Smooth muscle cell (in vitro differentiated cells): ENCODE data around the gene IL1R1. TPM values are rescaled to one million over a fixed set of nuclear protein-coding genes. Genes with fewer than 3 reads are reported as not detected.
A peak's percentile ranks its signal among the peaks of the same experiment; 100 is the strongest.
"Not testable (repeated sequence)": the region's sequence is repeated elsewhere in the genome, so short reads cannot be mapped to it uniquely, and the experiment has no call there.

ENCODE experiments used
- DNase-seq: peaks from one replicate; lab custom pipeline; 2025; ENCODE audit not compliant: unreplicated experiment; lab: John Stamatoyannopoulos, UW
- H2AFZ ChIP-seq: fragments of 200-600 bp; sonication (generic); 2 replicates; pipeline ENCODE4 v1.6.0; 2016; ENCODE audit warnings: antibody characterized with exemption, low read depth, mild to moderate bottlenecking
- H3F3A ChIP-seq: fragments of 200-600 bp; sonication (generic); 2 replicates; pipeline ENCODE4 v1.6.0; 2017; ENCODE audit warnings: antibody characterized with exemption, low read depth
- H3K27ac ChIP-seq: fragments of 200-600 bp; sonication (generic); 2 replicates; pipeline ENCODE4 v1.5.1; 2016; ENCODE audit warnings: low read depth, mild to moderate bottlenecking
- H3K27me3 ChIP-seq: fragments of 200-600 bp; sonication (generic); 2 replicates; pipeline ENCODE4 v1.6.1; 2016; ENCODE audit warnings: low read depth, mild to moderate bottlenecking
- H3K36me3 ChIP-seq: fragments of 200-600 bp; sonication (generic); 2 replicates; pipeline ENCODE4 v1.5.1; 2016; ENCODE audit warnings: low read depth
- H3K4me1 ChIP-seq: fragments of 200-600 bp; sonication (generic); 2 replicates; pipeline ENCODE4 v1.5.1; 2016; ENCODE audit warnings: low read depth
- H3K4me2 ChIP-seq: fragments of 200-600 bp; sonication (generic); 2 replicates; pipeline ENCODE4 v1.6.0; 2016; ENCODE audit warnings: mild to moderate bottlenecking
- H3K4me3 ChIP-seq: fragments of 200-600 bp; sonication (generic); 2 replicates; pipeline ENCODE4 v1.5.1; 2016; ENCODE audit warnings: mild to moderate bottlenecking
- H3K79me2 ChIP-seq: fragments of 200-600 bp; sonication (generic); 2 replicates; pipeline ENCODE4 v1.6.0; 2016; ENCODE audit warnings: low read depth, mild to moderate bottlenecking
- H3K9ac ChIP-seq: fragments of 200-600 bp; sonication (generic); 2 replicates; pipeline ENCODE4 v1.6.0; 2016; ENCODE audit warnings: low read depth
- H3K9me3 ChIP-seq: fragments of 200-600 bp; sonication (generic); replicated peaks from 2 replicates; pipeline ENCODE4 v1.5.1; 2016; ENCODE audit warnings: low read depth
- H4K20me1 ChIP-seq: fragments of 200-600 bp; sonication (generic); 2 replicates; pipeline ENCODE4 v1.6.0; 2016; ENCODE audit warnings: low read depth
- CTCF ChIP-seq: fragments of 200-600 bp; sonication (generic); IDR thresholded peaks from 2 replicates; pipeline ENCODE4 v1.5.1; 2017; ENCODE audit warnings: borderline replicate concordance, mild to moderate bottlenecking, antibody characterized with exemption; ENCODE audit not compliant: insufficient read depth, poor library complexity, severe bottlenecking
- WGBS: methylation state at CpG from one replicate; pipeline ENCODE4 v1.1.7; 2016; ENCODE audit warnings: low lambda C conversion rate; 5-methylcytosine and 5-hydroxymethylcytosine counted together
- polyA plus RNA-seq: library from polyadenylated mRNA; unstranded; fragments of >200 nt; fragmentation: Nextera tagmentation; extraction: Ambion mirVana; gene quantifications from 2 replicates; pipeline ENCODE4 v1.2.1, GENCODE V29; 2016
- total RNA-seq: library from RNA; depleted of rRNA; stranded (reverse); fragments of >200 nt; gene quantifications from 2 replicates; pipeline ENCODE4 v1.2.3, GENCODE V29; 2014

IL1R1 gene
- total and polyA plus RNA-seq, 2 experiments from 2014 or later, result 26.8 to 32.4 TPM

DNA sequence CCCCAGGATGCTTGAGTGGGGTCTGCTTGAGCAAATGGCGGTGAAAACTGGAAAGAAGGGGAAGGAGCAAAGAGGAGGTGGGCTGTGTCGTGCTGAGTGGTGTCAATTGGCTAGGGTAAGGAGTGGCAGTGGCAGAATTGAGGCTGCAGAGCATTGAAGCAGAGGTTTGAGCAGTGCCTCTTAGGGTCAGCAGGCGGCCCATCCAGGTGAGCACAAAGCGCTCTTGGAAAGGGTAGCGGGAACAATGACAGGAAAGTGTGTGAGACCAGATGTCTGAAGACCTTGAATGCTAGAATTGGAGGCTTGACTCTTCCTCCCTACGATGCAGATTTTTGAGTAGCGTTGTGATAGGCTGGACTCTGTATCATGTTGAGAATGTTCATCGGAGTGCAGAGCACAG lies 39.3 kb upstream of the IL1R1 start:
- H3K79me2 ChIP-seq, result peaks cover 4% of the 10 kb centered on the region
- DNase-seq, result no peak
- H3K9me3 ChIP-seq, result no peaks in the 10 kb centered on the region
- H3K9ac ChIP-seq, result no peak overlapping the region
- no peaks in the 10 kb centered on the region for H3K36me3 ChIP-seq
- WGBS, result 93% methylated on average over 8 of the region's 8 CpGs
- H3F3A ChIP-seq, result peaks cover 17% of the 10 kb centered on the region
- no peak overlapping the region for H3K4me2 ChIP-seq
- no peak for TF ChIP-seq CTCF
- no peak overlapping the region for H3K4me3 ChIP-seq
- no peak overlapping the region for H2AFZ ChIP-seq
- H4K20me1 ChIP-seq, result no peaks in the 10 kb centered on the region
- no peaks in the 10 kb centered on the region for H3K4me1 ChIP-seq
- no peaks in the 10 kb centered on the region for H3K27me3 ChIP-seq
- H3K27ac ChIP-seq, result no peak overlapping the region

DNA sequence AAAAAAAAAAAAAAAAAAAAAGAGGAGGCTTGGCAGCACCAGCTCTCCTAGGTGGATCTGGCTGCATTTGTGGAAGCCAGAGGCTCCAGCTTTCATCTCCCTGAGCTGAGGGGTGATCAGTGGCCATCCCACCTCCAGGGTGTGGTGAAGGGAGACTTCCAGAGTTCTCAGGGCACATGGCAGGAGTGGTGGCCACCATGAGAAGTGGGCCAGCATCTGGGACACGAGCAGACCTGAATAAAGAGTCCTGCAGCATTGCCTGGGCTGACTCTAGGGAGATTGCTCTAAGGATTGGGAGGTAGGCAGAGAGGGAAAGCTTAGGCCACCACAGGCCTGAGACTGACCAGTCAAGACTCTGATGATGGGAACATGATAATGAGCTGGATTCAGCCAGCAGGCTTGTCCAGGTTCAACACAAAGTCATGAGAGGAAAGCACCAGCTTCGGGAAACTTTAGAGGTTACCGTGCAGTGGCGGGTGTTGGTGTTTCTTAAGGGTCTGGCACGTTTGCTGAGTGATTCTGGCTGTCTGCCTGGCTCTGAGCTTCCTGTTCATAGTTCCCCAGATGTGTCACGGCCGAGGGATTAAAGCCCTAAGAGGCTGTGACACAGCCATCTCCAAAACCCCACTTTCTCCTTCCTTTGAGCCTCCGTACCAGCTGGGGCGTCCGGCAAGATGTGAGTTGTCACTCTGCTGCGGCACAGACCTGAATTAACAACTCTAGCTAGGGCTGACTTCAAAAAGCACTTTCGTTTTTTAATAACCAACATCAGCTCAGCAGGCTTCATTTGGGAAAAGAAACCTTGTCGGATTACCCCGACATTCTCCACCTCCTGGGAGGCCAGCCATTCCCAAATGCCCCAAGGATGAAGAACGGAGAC lies 38.3 kb upstream of the IL1R1 start:
- no peaks in the 10 kb centered on the region for H4K20me1 ChIP-seq
- H3K9me3 ChIP-seq, result no peaks in the 10 kb centered on the region
- H3K36me3 ChIP-seq, result no peaks in the 10 kb centered on the region
- H3K27me3 ChIP-seq, result no peaks in the 10 kb centered on the region
- peaks cover 17% of the 10 kb centered on the region for H3F3A ChIP-seq
- no peak for TF ChIP-seq CTCF
- H3K4me1 ChIP-seq, result no peaks in the 10 kb centered on the region
- peak; percentile 18 for DNase-seq
- H3K4me3 ChIP-seq, result peak overlapping the region; percentile 48
- 22% methylated on average over 15 of the region's 15 CpGs for WGBS
- peak overlapping the region; percentile 22 for H2AFZ ChIP-seq
- peak overlapping the region; percentile 81 for H3K4me2 ChIP-seq
- H3K79me2 ChIP-seq, result peaks cover 4% of the 10 kb centered on the region
- H3K9ac ChIP-seq, result peak overlapping the region; percentile 35
- H3K27ac ChIP-seq, result peak overlapping the region; percentile 74

- Histone ChIP-seq H3K79me2 (peaks cover 4% of the 10 kb centered on the region), H3K4me1 (no peaks in the 10 kb centered on the region), H3K27ac (peak overlapping the region; percentile 79), H3F3A (peaks cover 6% of the 10 kb centered on the region), H4K20me1 (no peaks in the 10 kb centered on the region), H3K27me3 (no peaks in the 10 kb centered on the region), H3K9ac (peak overlapping the region; percentile 31), H3K9me3 (no peaks in the 10 kb centered on the region), H3K4me2 (peak overlapping the region; percentile 81), H2AFZ (no peak overlapping the region), H3K4me3 (peak overlapping the region; percentile 27), H3K36me3 (no peaks in the 10 kb centered on the region)
- no peak for TF ChIP-seq CTCF
- no peak for DNase-seq
- WGBS, result 57% methylated on average over 5 of the region's 5 CpGs
Measured at GRCh38 chr2:102106133-102106556, 36.4 kb upstream of the IL1R1 start.

- H3K4me3 ChIP-seq, result peak overlapping the region; percentile 27
- H3F3A ChIP-seq, H3K36me3 ChIP-seq, H4K20me1 ChIP-seq, H3K79me2 ChIP-seq, H3K9me3 ChIP-seq, DNase-seq, H3K4me1 ChIP-seq, H2AFZ ChIP-seq, H3K27me3 ChIP-seq: not testable (repeated sequence)
- peak overlapping the region; percentile 81 for H3K4me2 ChIP-seq
- peak overlapping the region; percentile 79 for H3K27ac ChIP-seq
- 81% methylated on average over 6 of the region's 6 CpGs for WGBS
- H3K9ac ChIP-seq, result peak overlapping the region; percentile 31
Measured at GRCh38 chr2:102106813-102107740, 35.5 kb upstream of the IL1R1 start.
